NCI-H2227 (cell line): ENCODE results near the gene ST6GALNAC3.
A peak's percentile ranks its signal among the peaks of the same experiment; 100 is the strongest.
"Not testable (repeated sequence)": the region's sequence is repeated elsewhere in the genome, so short reads cannot be mapped to it uniquely, and the experiment has no call there.

Experiments
- DNase-seq: peaks from one replicate; lab custom pipeline; 2025; ENCODE audit not compliant: unreplicated experiment; lab: John Stamatoyannopoulos, UW

ST6GALNAC3 gene

GRCh38 chr1:76105372-76105771 is 30.8 kb downstream of the ST6GALNAC3 start:
- DNase-seq = no peak

DNA sequence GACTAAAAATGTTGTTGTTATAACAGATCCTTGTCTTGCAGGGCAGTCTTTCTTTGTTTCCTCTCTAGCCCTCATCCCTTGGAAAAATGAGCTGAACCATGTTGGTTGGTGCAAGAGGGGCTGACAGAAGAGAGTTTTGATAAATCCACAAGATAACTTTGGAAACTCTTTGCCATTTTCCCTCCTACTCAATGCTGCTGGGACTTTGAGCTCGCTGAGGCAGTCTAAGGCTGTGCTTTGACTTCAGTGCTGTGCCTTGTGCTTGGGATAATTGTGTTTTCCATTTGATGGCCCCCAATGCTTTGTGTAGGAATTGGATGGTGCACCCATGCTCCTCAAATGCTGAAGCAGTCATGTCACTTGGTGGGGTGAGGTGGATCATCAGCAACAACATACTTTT is 31.7 kb downstream of the ST6GALNAC3 start:
- no peak for DNase-seq

- DNase-seq = no peak
These were observed 32.2 kb downstream of the ST6GALNAC3 start for GRCh38 chr1:76106719-76107235.

GRCh38 chr1:76109404-76109803 is 34.9 kb downstream of the ST6GALNAC3 start:
- DNase-seq = no peak

- DNase-seq = no peak
These were observed 35.5 kb downstream of the ST6GALNAC3 start for GRCh38 chr1:76109901-76110560.

- no peak for DNase-seq
These were observed 36.1 kb downstream of the ST6GALNAC3 start for GRCh38 chr1:76110666-76111065.

DNA sequence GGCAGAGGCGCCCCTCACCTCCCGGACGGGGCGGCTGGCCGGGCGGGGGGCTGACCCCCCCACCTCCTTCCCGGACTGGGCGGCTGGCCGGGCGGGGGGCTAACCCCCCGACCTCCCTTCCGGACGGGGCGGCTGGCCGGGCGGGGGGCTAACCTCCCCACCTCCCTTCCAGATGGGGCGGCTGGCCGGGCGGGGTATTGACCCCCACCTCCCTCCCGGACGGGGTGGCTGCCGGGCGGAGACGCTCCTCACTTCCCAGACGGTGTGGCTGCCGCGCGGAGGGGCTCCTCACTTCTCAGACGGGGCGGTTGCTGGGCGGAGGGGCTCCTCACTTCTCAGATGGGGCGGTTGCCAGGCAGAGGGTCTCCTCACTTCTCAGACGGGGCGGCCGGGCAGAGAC is 37.8 kb downstream of the ST6GALNAC3 start:
- not testable (repeated sequence) for DNase-seq

DNA sequence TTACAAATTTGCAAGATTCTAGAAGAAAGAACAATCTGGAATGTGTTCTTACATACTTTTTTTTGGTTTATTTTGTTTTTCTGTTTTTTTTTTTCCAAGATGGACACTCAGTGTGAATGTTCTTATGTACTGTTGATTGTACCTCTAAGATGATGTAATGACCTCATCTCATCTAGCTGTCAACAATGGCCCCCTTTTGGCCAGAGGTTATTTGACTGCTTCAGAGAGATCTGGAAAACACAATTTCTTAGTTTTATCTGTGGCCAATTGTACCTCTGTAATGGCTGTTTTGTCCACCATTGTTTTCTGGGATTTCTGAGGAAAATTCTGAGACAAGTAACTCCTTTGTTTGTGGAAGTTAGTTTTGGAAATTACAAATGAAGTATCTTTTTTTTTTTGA is 38.9 kb downstream of the ST6GALNAC3 start:
- DNase-seq = no peak

GRCh38 chr1:76115171-76115570 is 40.6 kb downstream of the ST6GALNAC3 start:
- DNase-seq = no peak

GRCh38 chr1:76121850-76122249 is 47.3 kb downstream of the ST6GALNAC3 start:
- no peak for DNase-seq

GRCh38 chr1:76122271-76122670 is 47.7 kb downstream of the ST6GALNAC3 start:
- no peak for DNase-seq

DNA sequence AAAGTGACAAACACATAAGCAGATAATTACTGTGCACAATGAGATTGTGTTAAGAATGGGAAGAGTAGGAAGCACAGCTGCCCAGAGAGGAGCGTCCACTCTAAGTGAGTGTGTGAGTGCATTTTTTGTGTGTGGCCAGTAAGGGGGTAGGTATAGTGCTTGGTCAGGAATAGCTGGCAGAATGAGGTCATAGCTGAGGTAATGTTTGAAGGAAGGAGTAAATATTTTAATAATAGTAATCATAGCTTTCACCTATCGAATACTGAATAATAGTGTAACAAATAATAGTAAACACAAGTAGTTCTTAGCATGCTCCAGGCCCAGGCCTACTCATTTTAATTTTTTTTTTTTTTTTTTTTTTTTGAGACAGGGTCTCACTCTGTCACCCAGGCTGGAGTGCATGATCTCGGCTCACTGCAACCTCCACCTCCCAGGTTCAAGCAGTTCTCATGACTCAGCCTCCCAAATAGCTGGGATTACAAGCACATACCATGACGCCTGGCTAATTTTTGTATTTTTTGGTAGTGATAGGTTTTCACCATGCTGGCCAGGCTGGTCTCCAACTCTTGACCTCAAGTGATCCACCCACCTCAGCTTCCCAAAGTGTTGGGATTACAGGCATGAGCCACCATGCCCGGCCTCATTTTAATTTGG is 49.0 kb downstream of the ST6GALNAC3 start:
- peak; percentile 14 for DNase-seq

DNA sequence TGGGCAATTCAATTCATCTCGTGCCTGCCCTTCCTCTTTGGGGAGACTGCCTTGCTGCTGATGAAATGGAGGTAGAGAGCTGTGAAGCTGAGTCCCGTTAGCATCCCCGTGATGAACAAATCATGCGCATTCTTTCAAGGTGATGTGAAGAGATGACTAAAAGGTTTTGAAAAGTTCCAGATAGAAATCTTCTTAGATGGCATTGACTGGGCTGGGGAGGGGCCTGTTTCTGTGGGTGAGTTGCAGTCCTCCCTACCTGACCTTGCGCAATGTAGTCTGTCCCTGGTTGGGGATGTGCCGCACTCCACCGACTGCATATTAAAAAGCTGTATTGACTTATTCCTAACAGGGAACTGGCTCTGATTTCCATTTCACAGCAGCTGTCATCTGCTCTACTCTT is 49.6 kb downstream of the ST6GALNAC3 start:
- DNase-seq = no peak

DNA sequence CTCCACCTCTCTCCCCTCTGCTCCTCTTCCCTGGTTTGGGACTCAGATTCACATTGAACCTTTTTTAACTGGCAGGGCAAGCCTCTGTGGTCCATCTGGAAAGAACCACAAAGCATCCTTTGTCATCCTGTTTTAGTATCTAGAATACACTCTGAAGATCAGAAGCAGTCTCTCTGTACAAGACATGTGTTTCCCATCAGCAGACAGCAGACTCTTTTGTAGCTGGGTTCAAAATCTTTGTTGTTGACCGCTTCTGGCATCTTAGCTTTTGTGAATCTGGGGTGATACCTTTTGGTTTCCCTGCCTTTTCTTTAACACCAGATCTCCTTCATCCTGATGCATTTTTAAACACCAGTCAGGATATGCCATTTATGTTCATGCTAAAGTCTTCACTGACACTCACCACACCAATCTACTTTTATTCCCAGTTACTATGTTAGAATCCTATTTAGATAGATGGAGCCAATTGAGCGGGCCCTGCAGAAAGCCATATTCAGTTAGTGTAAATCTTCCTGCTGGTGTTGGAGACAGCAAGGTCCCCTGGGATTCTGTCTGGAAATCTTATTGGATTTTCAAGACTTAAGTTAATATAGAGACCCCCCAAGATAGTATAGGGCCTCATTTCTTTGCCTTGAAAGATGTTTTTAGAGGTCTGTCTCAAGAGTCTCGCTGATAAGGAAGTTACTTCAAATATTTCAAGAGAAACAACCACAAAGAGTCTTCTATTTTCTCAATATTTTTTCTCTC is 51.1 kb downstream of the ST6GALNAC3 start:
- DNase-seq = no peak

- no peak for DNase-seq
These were observed 53.5 kb downstream of the ST6GALNAC3 start for GRCh38 chr1:76128096-76128495.

- DNase-seq = no peak
These were observed 55.2 kb downstream of the ST6GALNAC3 start for GRCh38 chr1:76129731-76130130.

GRCh38 chr1:76130992-76131391 is 56.4 kb downstream of the ST6GALNAC3 start:
- no peak for DNase-seq

DNA sequence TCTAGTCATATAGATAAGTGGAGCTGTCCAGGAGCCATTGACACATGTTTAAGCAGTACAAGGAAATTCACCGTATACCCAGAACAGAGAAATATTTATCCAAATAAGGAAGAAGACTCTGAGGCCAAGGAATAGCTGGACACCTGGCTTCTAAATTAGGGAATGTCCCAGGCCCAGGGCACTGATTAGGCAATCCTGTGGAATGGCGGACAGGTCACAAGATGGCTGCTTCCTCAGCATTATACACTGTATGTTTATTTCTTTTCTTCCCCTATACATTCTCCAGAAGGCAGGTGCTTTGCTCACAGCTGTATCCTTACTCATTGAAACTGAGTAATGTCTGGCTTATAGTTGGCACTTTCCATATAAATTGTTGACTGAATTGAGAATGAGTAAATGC is 59.4 kb downstream of the ST6GALNAC3 start:
- DNase-seq = no peak

GRCh38 chr1:76135835-76136234 is 61.3 kb downstream of the ST6GALNAC3 start:
- DNase-seq = no peak

- DNase-seq = no peak
These were observed 62.3 kb downstream of the ST6GALNAC3 start for GRCh38 chr1:76136894-76137293.

DNA sequence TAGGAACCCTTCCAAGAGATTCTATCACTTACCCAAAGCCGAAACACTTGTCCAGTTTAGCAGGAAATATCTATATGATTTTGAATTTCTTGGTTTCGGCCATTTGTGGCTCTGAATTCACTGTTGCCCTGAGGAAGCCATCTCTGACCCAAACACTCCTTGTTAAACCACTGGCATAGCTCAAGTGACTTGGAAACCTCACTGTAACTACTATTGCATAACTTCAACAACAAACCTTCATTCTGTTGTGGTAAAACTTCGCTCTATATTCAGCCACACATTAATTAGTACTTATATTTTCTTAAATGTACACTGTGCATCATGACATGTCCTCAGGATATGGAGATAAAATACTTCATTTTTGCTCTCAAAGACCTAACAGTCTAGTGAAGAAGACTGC is 63.2 kb downstream of the ST6GALNAC3 start:
- no peak for DNase-seq

- DNase-seq = no peak
These were observed 63.7 kb downstream of the ST6GALNAC3 start for GRCh38 chr1:76138217-76138616.
